NCI-H128 (cell line): Measurements from ENCODE around the gene SLAMF7.
"Not testable (repeated sequence)": the region's sequence is repeated elsewhere in the genome, so short reads cannot be mapped to it uniquely, and the experiment has no call there.

Experiments
- DNase-seq: peaks from one replicate; lab custom pipeline; 2025; ENCODE audit not compliant: unreplicated experiment; lab: John Stamatoyannopoulos, UW

The SLAMF7 gene

GRCh38 chr1:160720356-160721085, 18.5 kb upstream of the SLAMF7 start:
- no peak for DNase-seq

GRCh38 chr1:160721473-160721872, 17.6 kb upstream of the SLAMF7 start:
- DNase-seq: no peak

GRCh38 chr1:160722726-160723125, 16.3 kb upstream of the SLAMF7 start:
- DNase-seq: no peak

- DNase-seq: no peak
Observed at GRCh38 chr1:160723332-160723731, 15.7 kb upstream of the SLAMF7 start.

GRCh38 chr1:160724465-160725242, 14.4 kb upstream of the SLAMF7 start:
- no peak for DNase-seq

- no peak for DNase-seq
Observed at GRCh38 chr1:160726114-160726497, 12.9 kb upstream of the SLAMF7 start.

- no peak for DNase-seq
Observed at GRCh38 chr1:160726498-160727315, 12.3 kb upstream of the SLAMF7 start.

- no peak for DNase-seq
Observed at GRCh38 chr1:160727316-160727640, 11.8 kb upstream of the SLAMF7 start.

GRCh38 chr1:160731564-160731963, 7.5 kb upstream of the SLAMF7 start:
- not testable (repeated sequence) for DNase-seq

- no peak for DNase-seq
Observed at GRCh38 chr1:160731990-160732389, 7.1 kb upstream of the SLAMF7 start.

GRCh38 chr1:160733898-160734297, 5.1 kb upstream of the SLAMF7 start:
- no peak for DNase-seq

GRCh38 chr1:160734301-160734700, 4.7 kb upstream of the SLAMF7 start:
- DNase-seq: no peak

GRCh38 chr1:160738271-160738670, 776 bp upstream of the SLAMF7 start:
- no peak for DNase-seq

- no peak for DNase-seq
Observed at GRCh38 chr1:160740133-160740688, 1.2 kb downstream of the SLAMF7 start.

- DNase-seq: no peak
Observed at GRCh38 chr1:160741092-160741501, 2.0 kb downstream of the SLAMF7 start.

- DNase-seq: no peak
Observed at GRCh38 chr1:160741612-160742348, 2.7 kb downstream of the SLAMF7 start.

- no peak for DNase-seq
Observed at GRCh38 chr1:160742428-160743127, 3.5 kb downstream of the SLAMF7 start.

- no peak for DNase-seq
Observed at GRCh38 chr1:160743266-160743665, 4.2 kb downstream of the SLAMF7 start.

GRCh38 chr1:160744199-160744851, 5.3 kb downstream of the SLAMF7 start:
- no peak for DNase-seq
